ENCODE measurements around the gene SCRG1. TPM values are rescaled to one million over a fixed set of nuclear protein-coding genes. Genes with fewer than 3 reads are reported as not detected.

SCRG1 gene
- total RNA-seq, 6 experiments from 2014 or later, result not detected

DNA sequence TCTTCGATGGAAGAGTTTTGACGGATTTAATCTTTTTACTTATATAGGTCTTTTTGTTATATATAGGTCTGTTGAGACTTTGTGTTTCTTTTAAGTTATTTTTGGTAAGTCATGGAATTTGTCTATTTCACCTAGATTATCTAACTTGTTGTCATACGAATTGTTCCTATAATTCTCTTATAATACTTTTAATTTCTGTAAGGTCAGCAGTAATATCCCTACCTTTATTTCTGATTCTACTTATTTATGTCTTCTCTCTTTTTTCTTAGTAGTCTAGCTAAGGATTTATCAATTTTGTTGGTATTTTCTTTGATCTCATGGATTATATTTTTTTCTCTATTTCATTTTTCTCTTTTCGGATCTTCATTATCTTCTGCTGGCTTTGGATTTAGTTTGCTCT lies 16.6 kb downstream of the SCRG1 start:
- H3K36me3 Mint-ChIP-seq (ENCODE audit: low read depth), result no peaks in the 10 kb centered on the region
- H3K27ac Mint-ChIP-seq, result no peak overlapping the region
- H3K27me3 Mint-ChIP-seq (ENCODE audit: insufficient read depth), result no peaks in the 10 kb centered on the region
- H3K4me3 Mint-ChIP-seq, result no peak overlapping the region
- TF ChIP-seq, protein P1, sequence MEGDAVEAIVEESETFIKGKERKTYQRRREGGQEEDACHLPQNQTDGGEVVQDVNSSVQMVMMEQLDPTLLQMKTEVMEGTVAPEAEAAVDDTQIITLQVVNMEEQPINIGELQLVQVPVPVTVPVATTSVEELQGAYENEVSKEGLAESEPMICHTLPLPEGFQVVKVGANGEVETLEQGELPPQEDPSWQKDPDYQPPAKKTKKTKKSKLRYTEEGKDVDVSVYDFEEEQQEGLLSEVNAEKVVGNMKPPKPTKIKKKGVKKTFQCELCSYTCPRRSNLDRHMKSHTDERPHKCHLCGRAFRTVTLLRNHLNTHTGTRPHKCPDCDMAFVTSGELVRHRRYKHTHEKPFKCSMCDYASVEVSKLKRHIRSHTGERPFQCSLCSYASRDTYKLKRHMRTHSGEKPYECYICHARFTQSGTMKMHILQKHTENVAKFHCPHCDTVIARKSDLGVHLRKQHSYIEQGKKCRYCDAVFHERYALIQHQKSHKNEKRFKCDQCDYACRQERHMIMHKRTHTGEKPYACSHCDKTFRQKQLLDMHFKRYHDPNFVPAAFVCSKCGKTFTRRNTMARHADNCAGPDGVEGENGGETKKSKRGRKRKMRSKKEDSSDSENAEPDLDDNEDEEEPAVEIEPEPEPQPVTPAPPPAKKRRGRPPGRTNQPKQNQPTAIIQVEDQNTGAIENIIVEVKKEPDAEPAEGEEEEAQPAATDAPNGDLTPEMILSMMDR (IDR thresholded peaks at IDR 0.05), result no peak
- H3K9me3 Mint-ChIP-seq, result no peaks in the 10 kb centered on the region
- DNase-seq, result no peak
- H3K4me1 Mint-ChIP-seq (ENCODE audit: low read depth), result no peaks in the 10 kb centered on the region

DNA sequence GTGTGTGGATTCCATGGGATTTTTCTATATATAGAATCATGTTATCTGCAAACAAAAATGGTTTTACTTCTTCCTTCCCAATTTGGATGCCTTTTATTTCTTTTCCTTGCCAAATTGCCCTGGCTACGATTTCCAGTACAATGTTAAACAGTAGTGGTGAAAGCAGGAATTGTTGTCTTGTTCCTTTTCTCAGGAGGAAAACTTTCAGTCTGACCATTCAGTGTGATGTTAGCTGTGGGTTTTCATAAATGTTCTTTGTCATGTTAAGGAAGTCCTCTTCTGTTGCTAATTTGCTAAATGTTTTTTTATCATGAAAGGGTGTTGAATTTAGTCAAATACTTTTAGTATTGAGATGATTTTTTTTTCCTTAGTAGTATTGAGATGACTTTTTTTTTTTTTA lies 17.3 kb downstream of the SCRG1 start:
- no peak for DNase-seq
- TF ChIP-seq, protein P1 (IDR thresholded peaks at IDR 0.05), result no peak
- Mint-ChIP-seq H3K27me3 (ENCODE audit: insufficient read depth) (no peaks in the 10 kb centered on the region), H3K9me3 (no peaks in the 10 kb centered on the region), H3K4me1 (ENCODE audit: low read depth) (no peaks in the 10 kb centered on the region), H3K4me3 (no peak overlapping the region), H3K36me3 (ENCODE audit: low read depth) (no peaks in the 10 kb centered on the region), H3K27ac (no peak overlapping the region)

DNA sequence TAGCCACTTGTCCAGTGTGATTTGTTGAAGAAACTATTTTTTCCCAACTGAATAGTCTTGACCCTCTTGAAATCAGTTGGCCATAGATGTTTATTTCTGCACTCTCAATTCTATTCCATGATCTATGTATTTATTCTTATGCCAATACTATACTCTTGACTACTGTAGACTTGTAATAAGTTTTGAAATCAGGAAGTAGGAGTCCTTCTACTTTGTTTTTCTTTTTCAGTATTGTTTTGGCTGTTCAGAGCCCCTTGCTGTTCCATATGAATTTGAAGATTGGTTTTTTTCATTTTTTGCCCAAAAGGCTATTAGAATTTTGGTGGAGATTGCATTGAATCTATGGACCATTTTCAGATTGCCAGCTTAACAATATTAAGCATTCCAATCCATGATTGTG lies 17.9 kb downstream of the SCRG1 start:
- H3K4me3 Mint-ChIP-seq, result no peak overlapping the region
- no peaks in the 10 kb centered on the region for H3K4me1 Mint-ChIP-seq (ENCODE audit: low read depth)
- no peak for DNase-seq

DNA sequence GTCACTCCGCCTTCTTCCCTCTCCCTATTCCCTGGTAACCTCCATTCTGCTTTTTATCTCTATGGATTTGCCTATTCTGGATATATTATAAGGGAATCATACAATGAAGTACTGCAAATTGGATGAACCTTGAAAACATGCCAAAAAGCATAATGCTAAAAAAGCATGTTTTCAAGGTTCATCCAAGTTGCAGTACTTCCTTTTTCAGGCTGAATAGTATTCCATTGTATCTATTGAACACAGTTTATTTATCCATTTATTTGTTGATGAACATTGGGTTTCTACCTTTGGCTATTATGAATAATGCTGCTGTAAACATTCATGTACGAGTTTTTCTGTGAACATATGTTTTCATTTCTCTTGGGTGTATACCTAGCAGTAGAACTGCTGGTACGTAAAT lies 19.0 kb downstream of the SCRG1 start:
- H3K9me3 Mint-ChIP-seq, result no peaks in the 10 kb centered on the region

More for the DNA sequence above, 17.9 kb downstream of the SCRG1 start:
- Mint-ChIP-seq H3K36me3 (ENCODE audit: low read depth) (no peaks in the 10 kb centered on the region), H3K27ac (no peak overlapping the region), H3K9me3 (no peaks in the 10 kb centered on the region), H3K27me3 (ENCODE audit: insufficient read depth) (no peaks in the 10 kb centered on the region)
- TF ChIP-seq, protein P1 (IDR thresholded peaks at IDR 0.05), result no peak

DNA sequence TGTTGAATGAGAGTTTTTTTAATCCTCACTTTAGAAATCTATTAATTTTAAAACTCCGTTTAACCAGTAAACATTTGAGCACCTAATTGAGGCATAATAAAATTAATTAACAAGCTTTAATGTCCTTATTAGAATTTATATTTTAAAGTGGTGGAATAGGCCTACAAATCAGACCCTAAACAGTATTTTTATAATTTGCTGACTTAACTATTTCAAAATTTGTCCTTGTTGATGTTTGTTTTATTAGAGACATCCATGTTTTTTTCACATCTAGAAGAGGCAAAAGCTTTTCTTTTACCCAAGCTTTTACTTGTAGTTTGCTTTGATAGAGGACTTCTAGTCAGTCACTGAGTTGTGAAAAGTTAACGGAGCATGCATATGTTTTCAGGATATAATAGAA lies 24.3 kb downstream of the SCRG1 start:
- Mint-ChIP-seq H3K27ac (no peak overlapping the region), H3K4me1 (ENCODE audit: low read depth) (peaks cover 12% of the 10 kb centered on the region), H3K9me3 (no peaks in the 10 kb centered on the region), H3K4me3 (no peak overlapping the region), H3K27me3 (ENCODE audit: insufficient read depth) (peaks cover 1% of the 10 kb centered on the region), H3K36me3 (ENCODE audit: low read depth) (0 out of 2 replicates have a peak, but pooled peaks cover 4% of the 10 kb centered on the region)
- DNase-seq, result no peak
- TF ChIP-seq, protein P1 (IDR thresholded peaks at IDR 0.05), result no peak

More for the DNA sequence above, 19.0 kb downstream of the SCRG1 start:
- no peak for DNase-seq
- H3K27ac Mint-ChIP-seq, result no peak overlapping the region
- TF ChIP-seq, protein P1 (IDR thresholded peaks at IDR 0.05), result no peak
- no peaks in the 10 kb centered on the region for H3K36me3 Mint-ChIP-seq (ENCODE audit: low read depth)
- no peak overlapping the region for H3K4me3 Mint-ChIP-seq
- no peaks in the 10 kb centered on the region for H3K4me1 Mint-ChIP-seq (ENCODE audit: low read depth)
- H3K27me3 Mint-ChIP-seq (ENCODE audit: insufficient read depth), result no peaks in the 10 kb centered on the region
